IMR-90 (cell line): Measurements from ENCODE around the gene PINLYP. TPM values are rescaled to one million over a fixed set of nuclear protein-coding genes. Genes with fewer than 3 reads are reported as not detected.

Source experiments
- ATAC-seq: fragments of 200-7000 bp; cut with Tn5 transposase; 2 replicates; pipeline ENCODE4 v1.9.1; 2020; ENCODE audit warnings: low read depth, mild to moderate bottlenecking, moderate library complexity
- BruUV-seq: library from RNA; stranded (reverse); fragments of 400-500 nt; replicated peaks from 2 replicates; lab custom pipeline; 2021; lab: Mats Ljungman, UMichigan
- CTCF ChIA-PET: fragments of 300-600 bp; formaldehyde crosslinking; extraction: SDS; loops from one replicate; lab custom pipeline; 2021; ENCODE audit warnings: antibody characterized with exemption; lab: Yijun Ruan, JAX
- POLR2A ChIA-PET: fragments of 300-600 bp; sonication (Branson Sonifier 250); formaldehyde crosslinking; loops from one replicate; lab custom pipeline; 2022; ENCODE audit warnings: antibody characterized with exemption; ENCODE audit not compliant: unreplicated experiment; lab: Charles Lee
- DNase-seq: peaks from one replicate; pipeline ENCODE4 v3.0.0; 2013
- H2AFZ ChIP-seq: replicated peaks from 2 replicates; pipeline ENCODE3; 2013; ENCODE audit warnings: low read length, mild to moderate bottlenecking; ENCODE audit not compliant: poor library complexity
- H2AK5ac ChIP-seq: 2 replicates; pipeline ENCODE4 v1.6.1; 2013; ENCODE audit warnings: low read depth, low read length, inconsistent platforms
- H2AK9ac ChIP-seq: replicated peaks from 2 replicates; pipeline ENCODE3; 2013; ENCODE audit warnings: mild to moderate bottlenecking, low read depth, low read length, moderate library complexity; ENCODE audit not compliant: poor library complexity
- H2BK120ac ChIP-seq: 2 replicates; pipeline ENCODE4 v1.6.1; 2013; ENCODE audit warnings: low read depth, low read length, inconsistent platforms
- H2BK15ac ChIP-seq: 3 replicates; pipeline ENCODE4 v1.6.1; 2013; ENCODE audit warnings: low read depth, low read length, inconsistent platforms
- H2BK20ac ChIP-seq: 2 replicates; pipeline ENCODE4 v1.6.1; 2013; ENCODE audit warnings: low read depth, mild to moderate bottlenecking, inconsistent platforms, low read length, moderate library complexity
- H2BK5ac ChIP-seq: 2 replicates; pipeline ENCODE4 v1.6.1; 2013; ENCODE audit warnings: mild to moderate bottlenecking, low read depth, low read length, inconsistent platforms; ENCODE audit not compliant: poor library complexity, severe bottlenecking
- H3K14ac ChIP-seq: replicated peaks from 2 replicates; pipeline ENCODE4 v1.6.1; 2013; ENCODE audit warnings: low read depth, low read length, inconsistent platforms
- H3K18ac ChIP-seq: 2 replicates; pipeline ENCODE4 v1.6.1; 2013; ENCODE audit warnings: low read depth, low read length, control low read depth
- H3K23ac ChIP-seq: 2 replicates; pipeline ENCODE4 v1.6.1; 2013; ENCODE audit warnings: low read depth, low read length, inconsistent platforms
- H3K27ac ChIP-seq: 2 replicates; pipeline ENCODE4 v1.5.1; 2013; ENCODE audit warnings: mild to moderate bottlenecking, control low read depth, low read length; ENCODE audit not compliant: insufficient read depth
- H3K27me3 ChIP-seq: 2 replicates; pipeline ENCODE4 v1.6.1; 2013; ENCODE audit warnings: low read length; ENCODE audit not compliant: control insufficient read depth, insufficient read depth
- H3K36me3 ChIP-seq: 2 replicates; pipeline ENCODE4 v1.6.1; 2013; ENCODE audit warnings: low read length, mixed read lengths; ENCODE audit not compliant: control insufficient read depth, insufficient read depth
- H3K4ac ChIP-seq: 2 replicates; pipeline ENCODE4 v1.6.1; 2013; ENCODE audit warnings: low read depth, low read length, inconsistent platforms
- H3K4me1 ChIP-seq: 2 replicates; pipeline ENCODE4 v1.6.1; 2013; ENCODE audit warnings: low read length, mixed read lengths; ENCODE audit not compliant: control insufficient read depth, insufficient read depth
- H3K4me2 ChIP-seq: 2 replicates; pipeline ENCODE4 v1.6.1; 2013; ENCODE audit warnings: low read depth, mild to moderate bottlenecking, control low read depth, low read length, moderate library complexity
- H3K4me3 ChIP-seq: 2 replicates; pipeline ENCODE4 v1.5.1; 2013; ENCODE audit warnings: low read depth, mild to moderate bottlenecking, control low read depth, low read length, moderate library complexity; ENCODE audit not compliant: insufficient read depth
- H3K56ac ChIP-seq: 2 replicates; pipeline ENCODE4 v1.6.1; 2013; ENCODE audit warnings: low read length, inconsistent platforms; ENCODE audit not compliant: insufficient read depth; ENCODE audit errors: extremely low read depth
- H3K79me1 ChIP-seq, 2 experiments: 2 replicates each; pipeline ENCODE4 v1.6.1; 2013; ENCODE audit warnings: low read length in 2 of 2, inconsistent platforms in 1 of 2, low read depth in 1 of 2
- H3K9ac ChIP-seq: 2 replicates; pipeline ENCODE4 v1.6.1; 2013; ENCODE audit warnings: low read depth, low read length, control low read depth
- H3K9me1 ChIP-seq: 2 replicates; pipeline ENCODE4 v1.6.1; 2013; ENCODE audit warnings: low read length, inconsistent platforms; ENCODE audit not compliant: insufficient read depth
- H3K9me3 ChIP-seq: 2 replicates; pipeline ENCODE4 v1.6.1; 2013; ENCODE audit warnings: low read length; ENCODE audit not compliant: control insufficient read depth, insufficient read depth
- H4K20me1 ChIP-seq: 2 replicates; pipeline ENCODE4 v1.6.1; 2013; ENCODE audit warnings: low read length, inconsistent platforms; ENCODE audit not compliant: insufficient read depth
- H4K5ac ChIP-seq: 2 replicates; pipeline ENCODE4 v1.6.1; 2013; ENCODE audit warnings: mild to moderate bottlenecking, low read depth, low read length, control low read depth
- H4K8ac ChIP-seq, 2 experiments: 2 replicates each; pipeline ENCODE4 v1.6.1; 2013; ENCODE audit warnings: low read depth in 2 of 2, low read length in 2 of 2, control low read depth in 1 of 2, inconsistent platforms in 1 of 2
- H4K91ac ChIP-seq: 2 replicates; pipeline ENCODE4 v1.6.1; 2013; ENCODE audit warnings: low read depth, low read length, inconsistent platforms; ENCODE audit not compliant: insufficient read depth
- BHLHE40 ChIP-seq: fragments of 150-350 bp; IDR thresholded peaks from 2 replicates; pipeline ENCODE4 v1.6.1; 2016; ENCODE audit warnings: mild to moderate bottlenecking, low read depth, low read length
- CEBPB ChIP-seq: IDR thresholded peaks from 2 replicates; pipeline ENCODE4 v1.6.1; 2012; ENCODE audit warnings: low read depth, low read length, improper control_type of control experiment
- CHD1 ChIP-seq: IDR thresholded peaks from 2 replicates; pipeline ENCODE4 v1.6.1; 2012; ENCODE audit warnings: low read depth, low read length, improper control_type of control experiment
- CTCF ChIP-seq: conservative IDR thresholded peaks from 2 replicates; pipeline ENCODE4 v1.5.1; 2012; ENCODE audit warnings: mild to moderate bottlenecking, low read depth, low read length, improper control_type of control experiment
- ELK1 ChIP-seq: fragments of 150-350 bp; IDR thresholded peaks from 2 replicates; pipeline ENCODE4 v1.6.1; 2016; ENCODE audit warnings: low read depth, mild to moderate bottlenecking, low read length, moderate library complexity, borderline replicate concordance
- FOS ChIP-seq: fragments of 150-350 bp; IDR thresholded peaks from 2 replicates; pipeline ENCODE4 v1.6.1; 2016; ENCODE audit warnings: low read depth, low read length
- MAFK ChIP-seq: IDR thresholded peaks from 2 replicates; pipeline ENCODE4 v1.6.1; 2012; ENCODE audit warnings: low read depth, low read length, improper control_type of control experiment
- MAZ ChIP-seq: IDR thresholded peaks from 2 replicates; pipeline ENCODE4 v1.6.1; 2012; ENCODE audit warnings: low read depth, mild to moderate bottlenecking, low read length, improper control_type of control experiment, moderate library complexity, borderline replicate concordance
- MXI1 ChIP-seq: IDR thresholded peaks from 2 replicates; pipeline ENCODE4 v1.6.1; 2012; ENCODE audit warnings: low read depth, mild to moderate bottlenecking, low read length, moderate library complexity, borderline replicate concordance
- NFE2L2 ChIP-seq: fragments of 150-350 bp; IDR thresholded peaks from 2 replicates; pipeline ENCODE4 v1.6.1; 2016; ENCODE audit warnings: low read depth, mild to moderate bottlenecking, low read length
- POLR2A ChIP-seq: IDR thresholded peaks from 2 replicates; pipeline ENCODE4 v1.6.1; 2012; ENCODE audit warnings: mild to moderate bottlenecking, low read depth, low read length
- RAD21 ChIP-seq: IDR thresholded peaks from 2 replicates; pipeline ENCODE4 v1.6.1; 2012; ENCODE audit warnings: low read length, improper control_type of control experiment
- RCOR1 ChIP-seq: IDR thresholded peaks from 2 replicates; pipeline ENCODE4 v1.6.1; 2012; ENCODE audit warnings: mild to moderate bottlenecking, low read length, improper control_type of control experiment; ENCODE audit not compliant: insufficient replicate concordance
- RFX5 ChIP-seq: IDR thresholded peaks from 2 replicates; pipeline ENCODE4 v1.8.0; 2012; ENCODE audit warnings: low read depth, mild to moderate bottlenecking, low read length, moderate library complexity
- SMC3 ChIP-seq: fragments of 150-350 bp; IDR thresholded peaks from 2 replicates; pipeline ENCODE4 v1.6.1; 2016; ENCODE audit warnings: low read depth, mild to moderate bottlenecking, antibody characterized with exemption, low read length, moderate library complexity
- WGBS, 2 experiments: methylation state at CpG; one replicate each; pipeline versions ENCODE4 v1.1.5 to v1.1.7; 2013; ENCODE audit warnings: missing lambda C conversion rate in 2 of 2; ENCODE audit not compliant: insufficient read length in 1 of 2; ENCODE audit errors: extremely low coverage in 2 of 2; 5-methylcytosine and 5-hydroxymethylcytosine counted together
- dilution Hi-C: fragments of 300-500 bp; cut with HindIII; formaldehyde crosslinking; loops from one replicate; pipeline ENCODE4 v1.14.3; 2018; ENCODE audit warnings: low sequenced_read_pairs; ENCODE audit not compliant: unreplicated experiment
- in situ Hi-C: fragments of 300-500 bp; cut with MboI; formaldehyde crosslinking; loops from 3 replicates; pipeline ENCODE4 v1.14.3; 2019; ENCODE audit warnings: low sequenced_read_pairs, inconsistent platforms, mixed read lengths
- intact Hi-C: fragments of 100-400 bp; cut with micrococcal nuclease; formaldehyde crosslinking; loops from 2 replicates; pipeline ENCODE4 v1.10.0; 2022
- polyA plus RNA-seq, 3 experiments: library from polyadenylated mRNA; depleted of rRNA; stranded (reverse); fragments of >200 nt; gene quantifications; 2 replicates each; pipeline ENCODE4 v1.2.3, GENCODE V29; 2012; ENCODE audit warnings: low replicate concordance in 1 of 3
- total RNA-seq: library from RNA; depleted of rRNA; stranded (reverse); fragments of >200 nt; gene quantifications from 2 replicates; pipeline ENCODE4 v1.2.3, GENCODE V29; 2012
- TF ChIP-seq, protein P1 (sequence below): fragments of 150-350 bp; IDR thresholded peaks from 2 replicates; pipeline ENCODE4 v1.6.1; 2017; ENCODE audit warnings: mild to moderate bottlenecking, antibody characterized with exemption, low read length, low read depth

Gene PINLYP
- total and polyA plus RNA-seq, 2 of the 4 experiments (the other 2 are of a cell fraction), result 0.54 to 1.4 TPM

GRCh38 chr19:43548706-43549105, 26.9 kb upstream of the PINLYP start:
- H3K4ac ChIP-seq, result no peak overlapping the region
- no peak overlapping the region for H3K56ac ChIP-seq
- no peak overlapping the region for H2BK120ac ChIP-seq
- H2AK5ac ChIP-seq, result no peak overlapping the region
- no peak overlapping the region for H3K23ac ChIP-seq
- H2AK9ac ChIP-seq, result no peak overlapping the region
- H3K9me3 ChIP-seq, result no peaks in the 10 kb centered on the region
- POLR2A ChIA-PET, result no interaction called here
- H3K27ac ChIP-seq, result no peak overlapping the region
- no peaks in the 10 kb centered on the region for H4K20me1 ChIP-seq
- H4K8ac ChIP-seq, result no peak overlapping the region
- H2BK5ac ChIP-seq, result no peak overlapping the region
- no peaks in the 10 kb centered on the region for H3K4me1 ChIP-seq
- in situ Hi-C loops, result no loop called here
- no CpG with 5 or more reads among the region's 2 CpGs for WGBS, 2 experiments
- no peak overlapping the region for H2BK20ac ChIP-seq
- H3K4me3 ChIP-seq, result no peak overlapping the region
- no peak overlapping the region for H3K18ac ChIP-seq
- no peaks in the 10 kb centered on the region for H3K27me3 ChIP-seq
- no peak overlapping the region for H2BK15ac ChIP-seq
- no peak overlapping the region for H2AFZ ChIP-seq
- peaks cover 3 to 4% of the 10 kb centered on the region in 2 experiments; a peak in 1 of 4 replicates for H3K79me1 ChIP-seq
- no peak overlapping the region for H3K9ac ChIP-seq
- CTCF ChIA-PET, result no interaction called here
- intact Hi-C loops, result no loop called here
- no peak overlapping the region for H3K4me2 ChIP-seq
- no peak overlapping the region for H4K91ac ChIP-seq
- dilution Hi-C loops, result no loop called here
- H3K36me3 ChIP-seq, result peaks cover 37% of the 10 kb centered on the region
- TF ChIP-seq CTCF (no peak), CHD1 (no peak), CEBPB (no peak), RCOR1 (no peak), SMC3 (no peak), POLR2A (no peak), NFE2L2 (no peak), RAD21 (no peak), ELK1 (no peak), FOS (no peak), MXI1 (no peak), BHLHE40 (no peak), MAZ (no peak), MAFK (no peak), RFX5 (no peak)
- TF ChIP-seq, protein P1, sequence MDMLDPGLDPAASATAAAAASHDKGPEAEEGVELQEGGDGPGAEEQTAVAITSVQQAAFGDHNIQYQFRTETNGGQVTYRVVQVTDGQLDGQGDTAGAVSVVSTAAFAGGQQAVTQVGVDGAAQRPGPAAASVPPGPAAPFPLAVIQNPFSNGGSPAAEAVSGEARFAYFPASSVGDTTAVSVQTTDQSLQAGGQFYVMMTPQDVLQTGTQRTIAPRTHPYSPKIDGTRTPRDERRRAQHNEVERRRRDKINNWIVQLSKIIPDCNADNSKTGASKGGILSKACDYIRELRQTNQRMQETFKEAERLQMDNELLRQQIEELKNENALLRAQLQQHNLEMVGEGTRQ, result no peak
- DNase-seq, result no peak
- no peaks in the 10 kb centered on the region for H3K9me1 ChIP-seq
- no peak overlapping the region for H3K14ac ChIP-seq
- H4K5ac ChIP-seq, result no peak overlapping the region
- no TSS peak for BruUV-seq
- ATAC-seq, result no peak
